ENCODE results near the gene RDX. TPM values are rescaled to one million over a fixed set of nuclear protein-coding genes. Genes with fewer than 3 reads are reported as not detected.
A peak's percentile ranks its signal among the peaks of the same experiment; 100 is the strongest.

Gene RDX
- total RNA-seq, 1 experiment from 2014 or later = 86.6 TPM

- H2AFZ ChIP-seq (ENCODE audit: low read length) = no peak overlapping the region
- H3K23ac ChIP-seq (ENCODE audit: insufficient read length, low read depth, low read length) = no peak overlapping the region
- H2BK20ac ChIP-seq (ENCODE audit: low read depth, low read length, poor library complexity, severe bottlenecking) = no peak overlapping the region
- H3K27me3 Mint-ChIP-seq (ENCODE audit: low read depth) = peaks cover 3% of the 10 kb centered on the region
- H3K18ac ChIP-seq (ENCODE audit: insufficient read length, low read depth, low read length) = no peak overlapping the region
- no peak overlapping the region for H4K5ac ChIP-seq (ENCODE audit: insufficient read length, low read depth, low read length)
- TF ChIP-seq CTCF (conservative IDR thresholded peaks at IDR 0.05) = no peak
- no peak overlapping the region for H3T11ph ChIP-seq (ENCODE audit: low read length)
- H3K27ac ChIP-seq (ENCODE audit: insufficient read length, low read depth, low read length) = no peak overlapping the region
- H4K20me1 ChIP-seq (ENCODE audit: control insufficient read depth, insufficient read depth, insufficient read length) = no peaks in the 10 kb centered on the region
- H2AK5ac ChIP-seq (ENCODE audit: insufficient read length, low read length) = no peak overlapping the region
- no peak overlapping the region for H2BK12ac ChIP-seq (ENCODE audit: insufficient read length, low read depth, low read length)
- H3K4me1 ChIP-seq (ENCODE audit: insufficient read depth, low read length) = no peaks in the 10 kb centered on the region
- no peaks in the 10 kb centered on the region for H3K27me3 ChIP-seq (ENCODE audit: insufficient read depth, low read length)
- no peak for DNase-seq
- no peaks in the 10 kb centered on the region; a peak in 1 of 5 replicates for H3K9me3 Mint-ChIP-seq
- no peak overlapping the region for H3K4me2 ChIP-seq (ENCODE audit: insufficient read depth, insufficient read length, low read length)
- H3K27ac Mint-ChIP-seq = peak overlapping the region in 1 of 3 experiments; percentile 86; a peak in 2 of 7 replicates
- H2BK15ac ChIP-seq (ENCODE audit: low read depth, low read length) = no peak overlapping the region
- H3K9me3 ChIP-seq (ENCODE audit: control insufficient read depth, low read depth, low read length) = no peaks in the 10 kb centered on the region
- no peak overlapping the region for H3K14ac ChIP-seq (ENCODE audit: insufficient read depth, low read length)
- H4K8ac ChIP-seq (replicated peaks; ENCODE audit: insufficient read length, low read depth, low read length) = no peak overlapping the region
- H3K36me3 Mint-ChIP-seq (ENCODE audit: insufficient read depth in 1 of 3, low read depth in 3 of 3) = peaks cover 0 to 4% (median 2%) of the 10 kb centered on the region in 3 experiments; a peak in 4 of 7 replicates
- no peak overlapping the region for H3K4ac ChIP-seq (ENCODE audit: low read depth, low read length)
- peaks cover 5% of the 10 kb centered on the region; the same call in 1 of the 2 replicates for H3K79me2 ChIP-seq (ENCODE audit: insufficient read depth, low read length)
- no peak overlapping the region for H4K91ac ChIP-seq (ENCODE audit: insufficient read length, low read depth, low read length)
- H3K9ac ChIP-seq (ENCODE audit: extremely low read depth, insufficient read length, low read length) = no peak overlapping the region
- WGBS (ENCODE audit: extremely low coverage, insufficient read length, low lambda C conversion rate) = no CpG with 5 or more reads among the region's 3 CpGs
- H3K56ac ChIP-seq (ENCODE audit: insufficient read length, low read depth, low read length) = no peak overlapping the region
- H3K4me1 Mint-ChIP-seq = peaks cover 43 to 53% of the 10 kb centered on the region in 2 experiments
- H3K4me3 Mint-ChIP-seq = peak overlapping the region in 1 of 2 experiments; percentile 77; a peak in 2 of 5 replicates
- H2BK5ac ChIP-seq (ENCODE audit: insufficient read length, low read length) = no peak overlapping the region
- no peaks in the 10 kb centered on the region for H3K79me1 ChIP-seq (ENCODE audit: insufficient read depth, low read depth, low read length, poor library complexity, severe bottlenecking)
- no peaks in the 10 kb centered on the region for H3K23me2 ChIP-seq (ENCODE audit: insufficient read length, low read depth, low read length, poor library complexity, severe bottlenecking)
- no peak overlapping the region for H2BK120ac ChIP-seq (ENCODE audit: low read depth, low read length, poor library complexity, severe bottlenecking)
Observed at GRCh38 chr11:110297726-110298300, 1.4 kb upstream of the RDX start.

Data from H9 (cell line).